HPDE6-E6E7 (cell line): Measurements from ENCODE around the gene CUL3.
"Not testable (repeated sequence)": the region's sequence is repeated elsewhere in the genome, so short reads cannot be mapped to it uniquely, and the experiment has no call there.

ENCODE experiments used
- DNase-seq: peaks from one replicate; pipeline ENCODE4 v3.0.0; 2011; ENCODE audit warnings: missing footprints; ENCODE audit errors: extremely low spot score

CUL3 gene

DNA sequence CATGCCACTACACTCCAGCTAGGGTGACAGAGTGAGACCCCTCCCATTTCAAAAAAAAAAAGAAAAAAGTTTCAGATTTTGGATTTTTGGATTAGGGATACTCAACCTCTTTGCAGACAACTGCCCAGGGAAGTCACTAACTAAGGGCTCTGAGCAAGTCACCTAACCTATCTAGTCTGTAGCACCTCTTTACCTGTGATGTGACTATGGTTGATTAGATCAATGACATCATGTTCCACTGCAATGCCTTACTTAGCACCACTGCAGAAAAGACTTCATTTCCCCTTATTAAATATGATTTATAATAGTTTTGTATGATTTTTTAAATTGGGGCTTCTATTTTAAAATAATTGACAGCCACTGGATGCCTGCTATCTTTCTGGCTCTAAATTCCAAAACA is 41.2 kb downstream of the CUL3 start:
- DNase-seq = no peak

DNA sequence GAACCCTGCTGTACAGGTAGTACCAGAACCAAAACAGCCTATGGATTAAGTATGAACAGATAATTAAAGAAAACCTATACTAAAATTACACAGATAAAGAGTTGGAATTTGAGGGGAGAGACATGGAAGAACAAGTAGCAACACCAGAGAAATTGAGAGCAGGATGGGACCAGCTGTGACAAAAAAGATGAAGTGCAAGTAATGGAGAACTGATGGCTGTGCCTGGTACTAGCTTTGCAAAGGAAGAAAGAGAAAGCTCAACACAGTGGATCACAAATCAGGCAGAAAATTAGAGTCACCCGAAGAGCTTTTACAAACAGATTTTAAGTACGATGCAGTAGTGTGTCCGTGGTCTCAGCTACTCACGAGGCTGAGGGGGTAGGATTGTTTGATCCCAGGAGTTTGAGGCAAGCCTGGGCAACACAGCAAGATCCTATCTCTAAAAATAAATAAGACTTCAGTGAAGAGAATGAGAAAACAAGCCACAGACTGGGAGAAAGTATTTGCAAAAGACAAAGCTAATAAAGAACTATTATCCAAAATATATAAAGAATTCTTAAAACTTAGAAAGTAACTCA is 46.5 kb downstream of the CUL3 start:
- no peak for DNase-seq

- no peak for DNase-seq
These were observed 52.2 kb downstream of the CUL3 start for GRCh38 chr2:224532931-224533330.

DNA sequence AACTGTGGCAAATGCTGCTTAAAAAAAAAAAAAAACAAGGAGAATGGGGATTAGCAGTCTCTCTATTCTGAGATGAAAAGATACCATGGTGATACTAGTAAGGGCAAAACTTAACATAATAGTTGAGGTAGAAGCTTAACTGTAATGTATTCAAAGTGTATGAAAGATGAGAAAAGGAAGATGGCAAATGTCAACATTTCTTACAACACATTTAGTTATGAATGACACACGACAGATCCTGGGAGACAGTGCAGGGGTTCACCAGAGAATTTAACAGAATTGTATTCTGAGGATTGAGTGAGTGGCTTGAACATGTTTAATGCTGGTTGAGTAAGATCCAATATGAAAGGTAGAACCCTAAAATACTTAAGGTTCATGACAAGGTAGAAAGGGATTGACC is 52.7 kb downstream of the CUL3 start:
- DNase-seq = no peak

GRCh38 chr2:224528171-224528570 is 57.0 kb downstream of the CUL3 start:
- no peak for DNase-seq

GRCh38 chr2:224525774-224526173 is 59.4 kb downstream of the CUL3 start:
- no peak for DNase-seq

DNA sequence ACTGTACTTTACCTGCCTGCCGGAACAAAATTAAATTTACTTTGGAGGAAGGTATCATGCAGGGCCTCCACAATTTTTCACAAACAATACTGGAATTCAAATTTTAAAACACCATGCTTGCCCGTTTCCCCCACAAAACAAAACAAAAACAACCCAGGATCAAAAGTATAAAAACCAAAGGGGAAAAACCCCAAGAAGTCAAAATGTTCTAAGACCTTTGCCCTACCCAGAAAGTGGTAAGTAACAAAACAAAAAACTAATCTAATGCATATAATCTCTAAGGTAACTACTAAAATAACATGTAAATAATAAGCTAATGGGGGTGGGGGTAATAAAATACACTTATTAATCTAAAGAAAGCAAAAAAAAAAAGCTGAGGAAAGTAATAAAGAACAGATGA is 60.5 kb downstream of the CUL3 start:
- DNase-seq = no peak

- no peak for DNase-seq
These were observed 61.3 kb downstream of the CUL3 start for GRCh38 chr2:224523626-224524577.

DNA sequence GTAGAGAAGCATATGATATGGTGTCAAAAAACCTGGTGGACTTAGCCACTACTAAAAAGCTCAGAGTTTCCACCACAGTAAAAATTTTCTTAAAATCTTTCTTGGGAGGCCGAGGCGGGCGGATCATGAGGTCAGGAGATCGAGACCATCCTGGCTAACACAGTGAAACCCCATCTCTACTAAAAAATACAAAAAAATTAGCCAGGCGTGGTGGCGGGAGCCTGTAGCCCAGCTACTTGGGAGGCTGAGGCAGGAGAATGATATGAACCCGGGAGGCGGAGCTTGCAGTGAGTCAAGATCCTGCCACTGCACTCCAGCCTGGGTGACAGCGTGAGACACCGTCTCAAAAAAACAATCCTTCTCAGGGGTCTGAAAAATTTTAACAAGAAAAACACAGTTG is 62.7 kb downstream of the CUL3 start:
- DNase-seq = not testable (repeated sequence)

GRCh38 chr2:224520064-224520463 is 65.1 kb downstream of the CUL3 start:
- no peak for DNase-seq

DNA sequence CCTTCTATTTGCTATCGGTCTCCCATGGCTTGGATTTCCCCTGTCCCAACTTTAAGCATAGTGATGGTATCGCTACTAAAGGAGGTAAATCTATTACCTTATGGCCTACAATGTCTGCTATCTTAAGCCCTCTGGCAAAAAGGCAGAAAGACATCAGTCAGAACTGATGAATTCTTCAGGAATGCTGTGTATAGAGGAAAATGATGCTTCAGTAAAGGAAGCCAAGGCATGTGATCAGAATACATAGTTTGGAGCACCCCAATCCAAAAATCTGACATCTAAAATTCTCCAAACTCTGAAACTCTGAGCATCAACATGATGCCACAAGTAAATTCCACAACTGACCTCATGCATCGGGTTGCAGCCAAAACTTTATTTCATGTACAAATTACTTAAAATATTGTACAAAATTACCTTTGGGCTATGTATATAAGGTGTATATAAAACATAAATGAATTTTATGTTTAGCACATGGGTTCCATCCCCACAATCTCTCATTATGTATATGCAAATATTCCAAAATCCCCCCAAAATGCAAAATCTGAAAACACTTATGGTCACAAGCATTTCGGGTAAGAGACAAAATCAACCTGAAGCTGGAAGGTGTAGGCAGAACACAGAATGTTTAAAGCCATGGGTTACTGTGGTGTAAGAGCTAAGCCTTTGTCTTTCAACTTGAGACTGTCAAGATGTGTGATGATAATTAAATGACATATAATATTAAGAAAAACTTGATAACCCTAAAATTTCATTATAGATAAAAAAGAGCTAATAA is 66.2 kb downstream of the CUL3 start:
- peak; percentile 9 for DNase-seq

DNA sequence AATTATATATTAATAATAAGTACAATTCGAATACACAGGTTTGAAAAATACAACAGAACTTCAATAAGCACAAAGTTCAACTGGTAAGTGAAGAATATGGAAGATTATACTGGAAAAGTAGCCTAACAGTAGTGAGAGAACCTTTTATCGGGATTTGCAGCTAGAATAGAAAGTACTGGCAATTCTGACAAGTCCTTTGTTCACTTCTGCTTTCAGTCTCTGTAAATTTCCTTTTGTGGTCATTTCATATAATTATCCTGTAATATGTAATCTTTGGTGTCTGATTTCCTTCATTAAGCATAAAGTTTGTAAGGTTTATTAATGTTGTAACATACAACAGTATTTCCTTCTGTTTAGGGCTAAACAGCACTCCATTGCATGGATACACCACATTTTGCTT is 67.2 kb downstream of the CUL3 start:
- no peak for DNase-seq

GRCh38 chr2:224516393-224516792 is 68.8 kb downstream of the CUL3 start:
- not testable (repeated sequence) for DNase-seq

DNA sequence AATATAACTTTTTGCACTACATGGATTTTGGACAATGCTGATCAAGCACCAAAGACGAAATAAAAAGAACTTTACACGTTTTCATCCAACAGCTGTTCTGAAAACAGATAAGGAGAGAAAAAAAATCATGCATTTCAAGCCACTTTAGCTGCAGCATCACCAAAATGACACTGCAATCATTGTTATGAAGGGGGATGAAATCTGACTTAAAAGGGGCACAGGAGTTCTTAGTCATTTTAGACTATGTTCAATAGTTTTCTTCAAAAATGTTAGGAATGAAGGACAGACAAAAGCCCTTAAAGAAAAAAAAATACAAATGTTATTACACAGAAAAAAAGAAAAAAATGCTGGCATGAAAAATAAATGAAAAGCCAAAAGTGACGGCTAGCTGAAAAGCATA is 71.2 kb downstream of the CUL3 start:
- no peak for DNase-seq

- no peak for DNase-seq
These were observed 77.4 kb downstream of the CUL3 start for GRCh38 chr2:224507789-224508188.

GRCh38 chr2:224506494-224506893 is 78.7 kb downstream of the CUL3 start:
- DNase-seq = no peak

DNA sequence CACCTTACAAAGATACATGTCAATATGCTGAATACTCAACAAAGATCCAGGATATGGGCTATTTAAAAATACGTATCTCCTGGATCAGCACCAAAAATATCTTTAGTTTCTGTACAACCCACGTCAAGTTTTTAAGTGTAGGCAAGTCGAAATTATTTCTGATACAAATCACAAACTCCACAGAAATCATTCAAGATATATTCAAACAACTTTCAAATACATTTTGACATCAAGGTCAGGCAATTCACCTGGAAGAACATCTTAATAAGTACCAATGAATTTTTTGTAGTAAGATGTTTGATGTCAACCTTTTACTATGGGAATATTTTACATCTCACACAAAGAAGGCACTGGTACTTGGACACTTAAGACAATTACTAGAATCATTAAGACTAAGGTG is 86.2 kb downstream of the CUL3 start:
- DNase-seq = no peak

DNA sequence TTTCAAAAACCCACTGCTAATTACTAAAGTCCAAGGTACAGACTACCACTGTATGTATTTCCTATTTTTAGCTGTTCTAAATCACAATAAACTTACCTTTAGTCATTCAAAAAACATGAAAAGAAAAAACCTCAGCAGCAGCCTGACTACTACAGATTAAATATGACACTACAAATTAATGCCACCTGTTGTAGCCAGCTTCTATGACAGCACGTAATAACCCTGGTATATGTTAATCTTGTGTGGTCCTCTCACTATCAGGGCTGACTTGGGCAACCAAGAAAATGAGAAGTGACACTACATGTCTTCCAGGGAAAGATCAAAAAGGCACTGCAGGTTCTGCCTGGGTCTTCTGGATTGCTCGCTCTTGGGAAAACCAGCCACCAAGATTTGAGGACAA is 92.6 kb downstream of the CUL3 start:
- DNase-seq = no peak

- not testable (repeated sequence) for DNase-seq
These were observed 97.2 kb downstream of the CUL3 start for GRCh38 chr2:224487940-224488339.

GRCh38 chr2:224485081-224486014 is 99.8 kb downstream of the CUL3 start:
- peak; percentile 37 for DNase-seq

DNA sequence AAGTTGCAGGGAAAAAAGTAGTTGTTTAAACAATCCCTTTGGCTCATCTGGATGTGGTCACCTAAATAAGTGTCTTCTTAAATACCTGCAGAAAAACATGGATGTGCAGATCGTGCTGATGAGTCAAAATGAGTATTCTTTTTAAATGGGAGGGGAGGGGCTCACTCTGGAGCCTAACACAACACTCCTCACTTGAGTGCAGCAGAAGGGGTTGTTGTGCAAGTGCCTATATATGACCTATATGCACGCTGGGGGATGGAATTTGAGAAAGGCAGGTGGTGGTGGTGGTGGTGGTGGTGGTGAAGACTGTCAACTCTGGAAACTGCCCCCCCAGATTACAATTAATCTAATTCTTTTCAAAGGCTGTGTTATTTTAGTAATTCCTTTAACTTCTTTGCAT is 105.3 kb downstream of the CUL3 start:
- DNase-seq = no peak
